MCF 10A (cell line): Measurements from ENCODE around the gene CASP3. TPM values are rescaled to one million over a fixed set of nuclear protein-coding genes. Genes with fewer than 3 reads are reported as not detected.

Experiments
- BruUV-seq: library from RNA; stranded (reverse); fragments of 400-500 nt; replicated peaks from 2 replicates; lab custom pipeline; 2021; lab: Mats Ljungman, UMichigan
- CTCF ChIA-PET: fragments of 300-600 bp; sonication (Branson Sonifier 250); formaldehyde crosslinking; extraction: SDS; loops from one replicate; lab custom pipeline; 2021; ENCODE audit warnings: antibody characterized with exemption, inconsistent platforms; lab: Yijun Ruan, JAX
- POLR2A ChIA-PET: fragments of 300-600, 350-650 bp; sonication (Branson Sonifier 250); formaldehyde crosslinking; extraction: SDS; loops from one replicate; lab custom pipeline; 2020; ENCODE audit warnings: antibody characterized with exemption, inconsistent platforms; lab: Yijun Ruan, JAX
- DNase-seq: peaks from one replicate; pipeline ENCODE4 v3.0.0-alpha.2; 2018; ENCODE audit not compliant: unreplicated experiment
- H3K27ac Mint-ChIP-seq: one replicate; pipeline ENCODE4 v1.8.0; 2022; ENCODE audit warnings: mild to moderate bottlenecking, low read depth, mixed read lengths; ENCODE audit not compliant: unreplicated experiment
- H3K27me3 Mint-ChIP-seq: one replicate; pipeline ENCODE4 v1.8.0; 2022; ENCODE audit warnings: mixed read lengths; ENCODE audit not compliant: insufficient read depth, unreplicated experiment
- H3K36me3 Mint-ChIP-seq: one replicate; pipeline ENCODE4 v1.8.0; 2022; ENCODE audit warnings: mild to moderate bottlenecking, moderate library complexity, mixed read lengths; ENCODE audit not compliant: insufficient read depth, unreplicated experiment
- H3K4me1 Mint-ChIP-seq: one replicate; pipeline ENCODE4 v1.8.0; 2022; ENCODE audit warnings: mixed read lengths; ENCODE audit not compliant: insufficient read depth, unreplicated experiment
- H3K4me3 Mint-ChIP-seq: one replicate; pipeline ENCODE4 v1.8.0; 2022; ENCODE audit warnings: mild to moderate bottlenecking, moderate library complexity, mixed read lengths; ENCODE audit not compliant: unreplicated experiment
- H3K9me3 Mint-ChIP-seq: one replicate; pipeline ENCODE4 v1.8.0; 2022; ENCODE audit warnings: mixed read lengths; ENCODE audit not compliant: unreplicated experiment
- CTCF ChIP-seq: fragments of 200-600 bp; IDR thresholded peaks from one replicate; pipeline ENCODE4 v1.8.0; 2022; ENCODE audit warnings: antibody characterized with exemption, mild to moderate bottlenecking; ENCODE audit not compliant: unreplicated experiment
- intact Hi-C: fragments of 100-400 bp; cut with micrococcal nuclease; formaldehyde crosslinking; loops from 2 replicates; pipeline ENCODE4 v1.14.1; 2022
- total RNA-seq: library from RNA; stranded (reverse); gene quantifications from 2 replicates; pipeline ENCODE4 v1.2.3, GENCODE V29; 2022

CASP3 gene
- total RNA-seq, 1 experiment from 2014 or later: 27.4 TPM

- CTCF ChIA-PET: interaction anchor here (0.6 to 1.4 kb wide), 5 partner anchors 10 to 1163 kb away, joined by 3 to 5 read pairs (median 3); no protein-coding TSS in a partner anchor
- Mint-ChIP-seq H3K27me3 (no peaks in the 10 kb centered on the region), H3K4me3 (no peak overlapping the region), H3K36me3 (peaks cover 58% of the 10 kb centered on the region), H3K4me1 (peaks cover 9% of the 10 kb centered on the region), H3K9me3 (no peaks in the 10 kb centered on the region), H3K27ac (peak overlapping the region; percentile 16)
- no peak for DNase-seq
- intact Hi-C loops: no loop called here
- no peak for TF ChIP-seq CTCF
- POLR2A ChIA-PET: no interaction called here
- BruUV-seq: no TSS peak
These were observed 12.3 kb downstream of the CASP3 start for GRCh38 chr4:184636897-184637296.

GRCh38 chr4:184636144-184636543, 13.1 kb downstream of the CASP3 start:
- H3K36me3 Mint-ChIP-seq: peaks cover 66% of the 10 kb centered on the region
- no peak overlapping the region for H3K27ac Mint-ChIP-seq
- H3K9me3 Mint-ChIP-seq: no peaks in the 10 kb centered on the region
- no peak for DNase-seq
- no TSS peak for BruUV-seq
- TF ChIP-seq CTCF: no peak
- H3K27me3 Mint-ChIP-seq: no peaks in the 10 kb centered on the region
- peaks cover 9% of the 10 kb centered on the region for H3K4me1 Mint-ChIP-seq
- intact Hi-C loops: no loop called here
- no peak overlapping the region for H3K4me3 Mint-ChIP-seq
- ChIA-PET POLR2A (interaction anchor here (1.2 kb wide), 1 partner anchor 9 kb away, joined by 5 read pairs; no protein-coding TSS in a partner anchor), CTCF (interaction anchor here (0.7 to 1.4 kb wide), 3 partner anchors 11 to 904 kb away, joined by 3 to 5 read pairs (median 3); no protein-coding TSS in a partner anchor)

- ChIA-PET POLR2A (interaction anchor here (0.7 to 1.2 kb wide), 2 partner anchors 9 to 19 kb away, joined by 4 to 5 read pairs; no protein-coding TSS in a partner anchor), CTCF (interaction anchor here (0.6 kb wide), 1 partner anchor 367 kb away, joined by 3 read pairs; no protein-coding TSS in a partner anchor)
- intact Hi-C loops: no loop called here
- BruUV-seq: no TSS peak
- H3K4me3 Mint-ChIP-seq: no peak overlapping the region
- no peak overlapping the region for H3K27ac Mint-ChIP-seq
- H3K36me3 Mint-ChIP-seq: peaks cover 72% of the 10 kb centered on the region
- peaks cover 9% of the 10 kb centered on the region for H3K4me1 Mint-ChIP-seq
- TF ChIP-seq CTCF: no peak
- H3K9me3 Mint-ChIP-seq: no peaks in the 10 kb centered on the region
- no peaks in the 10 kb centered on the region for H3K27me3 Mint-ChIP-seq
- no peak for DNase-seq
These were observed 13.9 kb downstream of the CASP3 start for GRCh38 chr4:184635381-184635780.

GRCh38 chr4:184632842-184633241, 16.4 kb downstream of the CASP3 start:
- no peak overlapping the region for H3K27ac Mint-ChIP-seq
- no peaks in the 10 kb centered on the region for H3K4me1 Mint-ChIP-seq
- BruUV-seq: no TSS peak
- H3K9me3 Mint-ChIP-seq: no peaks in the 10 kb centered on the region
- DNase-seq: no peak
- TF ChIP-seq CTCF: no peak
- peaks cover 66% of the 10 kb centered on the region for H3K36me3 Mint-ChIP-seq
- POLR2A ChIA-PET: interaction anchor here (1.0 kb wide), 1 partner anchor 12 kb away, joined by 3 read pairs; no protein-coding TSS in a partner anchor
- H3K4me3 Mint-ChIP-seq: no peak overlapping the region
- CTCF ChIA-PET: interaction anchor here (0.8 kb wide), 1 partner anchor 35 kb away, joined by 3 read pairs; no protein-coding TSS in a partner anchor
- no peaks in the 10 kb centered on the region for H3K27me3 Mint-ChIP-seq
- intact Hi-C loops: no loop called here
